SKM-1 treated with dmso at 0.1 percent for 144 hours (cell line): ENCODE measurements around the gene CDK17.

ENCODE experiments used
- DNase-seq: peaks from one replicate; lab custom pipeline; 2025; ENCODE audit not compliant: unreplicated experiment; lab: John Stamatoyannopoulos, UW

Gene CDK17

DNA sequence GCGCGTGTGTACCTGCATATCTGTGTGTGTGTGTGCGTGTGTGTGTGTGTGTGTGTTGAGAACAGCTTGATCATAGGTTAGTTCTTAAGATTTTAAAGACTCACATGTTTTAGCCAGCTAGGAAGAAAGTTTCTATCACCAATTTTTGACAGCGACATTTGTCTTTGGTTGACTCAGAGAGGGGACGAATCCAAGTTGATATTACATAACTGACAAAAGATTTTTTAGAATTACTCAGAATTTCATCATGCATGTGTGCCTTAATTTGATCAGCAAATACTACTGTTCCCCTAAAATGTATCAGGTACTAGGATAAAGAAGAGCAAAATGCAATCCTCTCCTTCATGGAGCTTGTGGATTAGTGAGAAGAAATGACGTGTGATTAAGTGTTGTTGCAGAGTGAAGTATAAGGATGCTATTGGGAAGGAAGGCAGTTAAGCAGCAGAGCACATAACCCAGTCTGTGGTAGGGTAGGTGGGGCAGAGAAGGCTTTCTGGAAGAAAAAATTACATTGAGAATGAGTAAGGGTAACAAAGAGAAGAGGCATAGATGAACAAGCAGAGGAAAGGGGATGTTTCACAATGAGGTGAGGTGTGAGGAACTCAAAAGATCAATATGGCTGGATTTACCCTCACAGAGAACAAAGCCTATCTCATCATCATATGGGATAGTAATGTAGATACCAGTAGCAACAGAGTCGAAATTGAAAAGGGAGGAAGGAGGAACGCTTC, 128.6 kb downstream of the CDK17 start:
- no peak for DNase-seq

DNA sequence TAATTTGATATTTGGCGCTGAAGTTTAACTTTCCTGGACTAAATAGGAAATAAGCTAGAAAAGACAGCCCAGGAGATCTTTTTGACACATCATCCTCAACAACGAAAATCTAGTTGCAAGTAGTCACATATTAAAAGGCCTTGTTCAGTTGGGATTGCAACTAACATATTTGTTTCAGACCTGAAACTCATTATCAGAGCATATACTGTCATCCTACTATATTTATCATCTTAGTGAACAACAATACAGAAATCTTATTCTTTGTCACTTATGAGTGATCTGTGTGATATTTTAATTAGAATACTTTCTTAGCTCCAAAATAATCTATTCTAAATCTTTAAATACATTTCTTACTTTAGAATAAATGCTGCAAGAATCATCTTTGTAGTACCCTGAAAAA, 134.0 kb downstream of the CDK17 start:
- DNase-seq: no peak

DNA sequence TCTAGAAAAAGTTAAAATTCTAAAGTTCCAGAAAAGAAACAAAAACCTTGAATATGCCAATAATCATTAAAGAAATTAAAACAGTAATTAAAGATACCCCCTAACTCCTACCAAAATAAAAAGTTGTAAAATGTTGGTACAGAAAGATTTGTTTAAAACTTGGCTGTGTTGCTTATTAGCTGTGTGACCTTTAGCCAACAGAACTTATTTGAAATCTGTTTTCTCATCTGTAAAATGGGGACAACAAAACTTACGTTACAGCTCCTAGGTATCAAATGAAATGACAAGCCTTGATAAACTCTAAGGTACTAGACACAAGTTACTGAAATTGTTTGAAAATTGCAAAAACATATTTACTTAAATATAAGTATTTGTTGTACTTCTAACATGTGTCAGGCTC, 134.4 kb downstream of the CDK17 start:
- DNase-seq: no peak

DNA sequence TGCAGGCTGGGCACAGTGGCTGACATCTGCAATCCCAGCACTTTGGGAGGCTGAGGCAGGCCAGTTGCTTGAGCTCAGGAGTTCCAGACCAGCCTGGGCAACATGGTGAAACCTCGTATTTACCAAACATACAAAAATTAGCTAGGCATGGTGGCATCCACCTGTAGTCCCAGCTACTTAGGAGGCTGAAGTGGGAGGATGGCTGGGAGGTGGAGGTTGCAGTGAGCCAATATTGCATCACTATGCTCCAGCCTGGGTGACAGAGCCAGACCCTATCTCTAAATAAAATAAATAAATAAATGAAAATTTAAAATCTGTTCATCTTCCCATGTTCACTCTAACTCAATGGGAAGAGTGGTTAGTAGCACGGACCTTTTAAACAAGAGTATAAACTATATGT, 134.8 kb downstream of the CDK17 start:
- no peak for DNase-seq

DNA sequence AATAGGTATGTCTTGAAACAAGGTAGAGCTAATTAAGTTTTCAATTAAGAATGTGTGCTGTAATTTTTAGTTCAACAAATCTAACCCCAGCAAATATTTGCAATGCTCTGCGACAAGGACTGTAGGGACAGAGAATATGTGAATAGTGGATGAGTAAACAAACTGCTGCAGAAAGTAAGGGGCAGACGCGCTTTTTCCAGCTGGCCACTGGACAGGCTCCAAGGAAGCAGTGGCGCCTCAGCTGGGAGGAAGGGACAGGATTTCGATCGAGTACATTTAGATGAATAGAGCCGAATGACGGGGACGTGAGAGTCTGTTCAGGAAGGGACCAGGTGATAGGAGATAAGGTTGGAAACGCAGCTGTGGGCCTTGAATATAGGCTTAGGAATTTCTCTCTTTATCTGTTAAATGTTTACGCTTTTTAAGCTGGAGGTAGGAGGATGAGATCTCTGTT, 136.8 kb downstream of the CDK17 start:
- no peak for DNase-seq

DNA sequence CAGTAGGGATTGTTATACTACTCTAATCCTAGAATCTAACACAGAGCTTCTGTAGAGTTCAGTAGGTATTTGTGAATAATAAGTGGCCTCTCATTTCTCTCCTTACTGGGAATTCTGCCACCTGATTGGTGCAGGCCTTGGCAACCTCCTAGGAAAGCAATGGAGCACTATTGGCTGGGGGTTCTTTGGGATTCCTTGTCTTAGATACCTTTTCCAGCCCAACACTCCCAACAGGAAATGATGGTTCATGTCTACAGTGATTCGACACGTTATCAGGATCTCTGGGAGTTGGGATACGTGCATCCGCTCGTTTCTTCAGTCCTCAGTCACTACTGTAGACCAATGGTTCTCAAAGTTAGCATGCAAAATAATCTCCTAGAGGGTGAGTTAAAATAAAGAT, 138.7 kb downstream of the CDK17 start:
- DNase-seq: no peak

DNA sequence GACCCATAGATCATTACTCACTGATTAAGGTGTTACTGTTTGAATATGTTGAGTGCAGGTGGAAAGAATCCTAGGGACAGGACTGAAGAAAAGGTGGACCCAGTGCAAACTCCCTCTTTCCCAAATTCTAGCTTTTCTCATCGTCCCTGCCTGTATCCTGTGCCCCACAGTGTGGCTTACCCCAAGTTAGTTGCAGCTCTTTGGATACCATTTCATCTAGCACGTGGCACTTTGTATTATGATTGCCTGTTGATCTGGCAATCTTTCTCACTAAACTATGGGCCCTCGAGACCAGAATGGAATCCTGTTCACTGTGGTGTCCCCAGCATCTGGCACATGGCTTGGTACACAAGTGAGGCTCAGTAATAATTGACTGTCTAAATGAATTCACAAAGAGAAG, 139.6 kb downstream of the CDK17 start:
- DNase-seq: no peak

DNA sequence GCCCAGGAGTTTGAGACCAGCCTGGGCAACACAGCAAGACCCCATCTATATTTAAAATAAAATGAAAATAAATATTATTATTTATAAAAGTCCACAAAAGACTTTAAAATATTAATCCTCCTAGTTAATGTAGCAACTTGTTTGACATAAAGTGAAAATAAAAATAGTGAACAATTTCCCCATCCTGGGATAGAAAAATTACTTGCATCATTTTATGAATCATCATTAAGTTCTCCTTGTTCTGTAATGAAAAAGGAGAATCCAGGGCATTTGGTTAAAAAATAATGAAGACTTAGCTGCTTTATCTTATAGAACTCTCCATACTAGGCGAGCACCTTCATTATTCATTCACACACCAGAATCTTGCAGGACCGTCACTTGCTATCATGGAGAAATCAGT, 140.0 kb downstream of the CDK17 start:
- DNase-seq: no peak

DNA sequence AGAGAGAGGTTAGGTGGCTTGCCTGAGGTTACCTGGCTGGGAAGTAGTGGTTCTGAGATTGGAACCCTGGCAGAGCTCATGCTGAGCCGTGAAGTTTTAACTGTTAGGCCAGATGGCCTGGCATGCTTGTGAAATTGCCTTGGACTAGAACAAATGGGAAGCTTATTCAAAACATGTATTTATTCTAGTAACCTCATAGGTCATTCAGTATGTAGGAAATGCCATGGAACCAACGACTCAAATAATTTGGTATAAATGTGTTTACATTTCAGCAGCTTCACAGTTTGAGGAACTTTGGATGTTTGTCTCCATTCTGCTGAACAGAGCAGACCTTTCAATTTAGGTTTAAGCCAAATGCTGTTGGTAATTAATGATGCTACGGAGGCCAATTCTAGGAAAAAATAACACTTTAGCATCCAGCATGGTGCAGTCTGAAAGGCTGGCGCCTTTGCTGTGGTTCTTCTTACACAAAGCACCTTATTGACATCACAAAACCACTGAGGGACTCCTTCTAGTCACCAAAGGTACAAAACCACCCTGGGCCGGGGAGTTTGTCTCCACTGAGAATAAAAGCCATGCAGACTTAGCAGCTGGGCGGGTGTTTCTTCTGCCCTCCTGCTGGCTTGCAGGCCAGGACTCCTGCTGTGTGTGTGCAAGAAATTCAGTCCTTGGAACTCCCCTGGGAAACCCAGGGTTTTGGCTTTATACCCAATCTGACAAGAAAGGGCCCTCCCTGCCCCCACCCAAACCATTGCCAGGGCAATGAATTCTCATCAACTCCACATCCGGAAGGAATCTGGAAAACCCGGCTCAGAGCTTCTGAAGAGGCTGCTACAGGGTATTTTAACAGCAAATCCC, 141.9 kb downstream of the CDK17 start:
- DNase-seq: no peak

DNA sequence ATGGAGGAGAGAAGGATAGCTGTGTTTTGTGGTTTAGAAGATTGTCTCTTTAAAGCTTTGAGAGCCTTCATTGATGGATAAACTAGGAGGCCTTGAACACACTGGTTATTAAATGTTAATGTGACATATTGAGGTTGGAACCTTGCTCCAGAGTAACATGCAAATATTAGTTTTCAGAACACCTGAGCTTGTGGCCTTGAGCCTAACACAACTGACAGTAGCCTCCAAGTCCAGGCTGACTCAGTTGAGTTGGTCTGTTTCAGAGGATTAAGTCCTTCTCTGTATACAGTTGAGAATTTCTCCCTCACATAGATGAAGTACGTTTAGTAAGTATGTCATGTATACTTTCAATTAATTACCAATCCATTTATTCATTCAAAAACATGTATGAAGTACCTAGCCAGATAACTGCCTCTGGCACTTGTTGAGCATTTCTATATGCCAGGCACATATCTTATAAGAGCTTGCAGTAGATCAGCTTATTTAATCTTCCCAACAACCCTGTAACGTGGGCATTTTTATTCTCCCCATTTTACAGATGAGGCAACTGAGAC, 142.6 kb downstream of the CDK17 start:
- no peak for DNase-seq

DNA sequence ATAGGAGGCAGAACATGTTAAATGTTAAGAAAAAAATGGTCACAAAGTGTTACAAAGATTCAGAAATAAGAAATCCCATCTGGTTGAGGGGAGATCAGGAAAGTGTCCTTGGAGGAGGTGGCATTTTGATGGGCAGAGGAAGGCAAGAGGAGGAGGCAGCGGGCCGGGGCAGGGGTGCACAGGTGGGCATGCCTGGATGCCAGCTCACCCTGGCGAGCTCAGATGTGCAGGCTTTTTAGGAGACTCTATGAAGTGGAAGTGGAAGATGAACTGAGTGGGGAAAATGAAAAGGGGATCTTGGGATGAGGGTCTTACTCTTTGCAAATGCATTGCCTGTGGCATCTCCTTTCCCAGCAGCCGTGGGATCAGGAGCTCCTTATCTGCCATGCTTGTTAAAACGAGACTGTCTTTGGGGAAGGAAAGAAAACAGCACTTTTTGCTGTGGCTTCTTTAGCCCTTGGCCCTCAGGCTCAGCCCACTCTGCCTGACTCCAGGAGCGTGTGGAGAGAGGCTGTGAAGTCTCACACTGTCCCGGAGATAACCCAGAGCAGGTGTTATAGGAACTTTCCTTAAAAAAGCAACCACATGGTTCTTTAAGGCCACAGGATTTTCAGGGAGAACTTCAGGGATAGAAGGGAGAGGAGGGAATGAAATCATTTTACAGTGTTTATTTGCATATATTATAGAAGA, 143.4 kb downstream of the CDK17 start:
- no peak for DNase-seq

DNA sequence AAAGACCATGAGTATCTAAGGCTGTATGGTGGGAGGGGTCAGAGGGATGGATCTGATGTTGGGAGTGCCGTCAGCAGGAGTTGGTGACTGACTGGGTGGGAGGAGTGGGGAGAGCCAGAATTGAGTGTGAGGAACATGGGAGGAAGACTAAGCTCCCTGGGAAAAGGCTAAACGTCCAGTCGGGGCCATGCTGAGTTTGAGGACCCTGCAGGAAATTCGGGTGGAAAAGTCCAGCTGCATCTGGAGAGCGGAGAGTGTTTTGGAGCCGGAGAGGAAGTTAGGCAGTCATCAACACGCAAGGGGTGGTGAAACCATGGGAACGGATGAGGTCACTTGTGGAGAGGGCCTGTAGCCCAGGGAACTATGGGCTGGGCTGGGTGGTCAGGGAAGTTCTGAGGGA, 145.2 kb downstream of the CDK17 start:
- no peak for DNase-seq

DNA sequence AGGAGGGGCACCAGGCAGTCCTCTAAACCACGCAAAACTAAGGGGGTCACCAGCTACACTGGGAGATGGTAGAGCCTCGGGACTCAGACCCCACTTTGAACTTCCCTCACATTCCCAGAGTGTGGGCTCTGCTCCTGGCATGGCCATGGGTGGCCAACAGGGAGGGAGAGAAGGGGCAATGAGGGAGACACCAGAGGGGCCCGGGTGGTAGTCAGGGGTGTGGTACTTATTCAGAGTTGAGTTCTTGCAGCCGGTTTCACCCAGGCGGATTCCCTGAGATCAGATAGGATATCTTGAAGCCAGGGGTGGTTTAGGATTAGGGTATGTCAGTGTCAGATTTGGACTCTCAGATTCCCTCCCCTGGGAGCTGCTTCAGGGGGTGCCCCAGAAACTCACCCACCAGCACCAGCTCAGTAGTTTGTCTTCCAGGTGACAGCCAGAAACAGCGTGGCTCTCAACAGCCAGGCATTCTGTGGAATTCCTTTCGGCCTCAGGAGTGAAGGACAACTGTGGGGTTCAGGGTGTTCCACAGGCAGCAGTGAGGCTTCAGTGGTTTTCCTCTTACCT, 150.0 kb downstream of the CDK17 start:
- no peak for DNase-seq

DNA sequence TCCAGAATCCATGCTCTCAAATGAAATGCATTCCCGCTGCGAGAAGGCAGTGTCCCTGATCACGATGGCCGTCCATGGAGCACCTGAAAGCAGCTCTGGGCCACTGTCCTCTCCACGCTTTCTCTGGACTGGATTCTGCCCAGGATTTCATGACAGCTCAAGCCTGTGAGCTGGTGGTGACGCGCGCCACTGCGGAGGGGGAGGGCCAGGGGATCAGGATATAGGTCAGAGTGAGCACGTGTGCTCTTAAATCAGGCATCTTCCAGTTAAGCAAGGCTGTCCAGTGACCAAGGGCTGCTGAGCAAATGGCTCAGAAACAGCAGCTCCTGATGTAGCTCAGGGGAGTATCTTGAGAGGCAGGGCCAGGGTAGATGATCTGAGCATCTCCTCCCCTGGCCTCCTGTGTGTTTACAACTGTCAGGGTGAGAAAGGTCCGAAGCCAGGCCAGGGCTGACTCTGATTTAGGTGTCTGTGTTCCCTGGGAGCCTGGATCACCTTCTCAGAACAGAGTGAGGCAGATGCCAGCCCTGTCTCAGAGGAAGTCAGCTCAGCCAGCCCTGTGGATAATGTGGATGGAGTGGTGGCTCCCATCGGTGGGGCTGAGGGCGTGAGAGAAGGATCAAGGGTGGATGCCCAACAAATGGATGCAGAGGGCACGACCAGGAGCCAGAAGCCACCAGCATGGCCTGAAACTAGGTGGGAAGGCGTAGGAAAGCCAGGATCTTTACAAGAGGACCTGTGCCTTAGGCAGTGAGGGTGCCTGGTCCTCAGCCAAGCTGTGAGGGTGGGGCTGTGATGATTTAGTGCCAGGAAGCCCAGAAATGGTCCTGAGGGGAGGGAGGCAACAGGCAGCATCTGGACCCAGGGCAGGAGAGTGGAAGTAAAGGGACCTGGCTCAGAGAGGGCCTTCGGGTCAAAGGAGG, 150.8 kb downstream of the CDK17 start:
- DNase-seq: no peak

DNA sequence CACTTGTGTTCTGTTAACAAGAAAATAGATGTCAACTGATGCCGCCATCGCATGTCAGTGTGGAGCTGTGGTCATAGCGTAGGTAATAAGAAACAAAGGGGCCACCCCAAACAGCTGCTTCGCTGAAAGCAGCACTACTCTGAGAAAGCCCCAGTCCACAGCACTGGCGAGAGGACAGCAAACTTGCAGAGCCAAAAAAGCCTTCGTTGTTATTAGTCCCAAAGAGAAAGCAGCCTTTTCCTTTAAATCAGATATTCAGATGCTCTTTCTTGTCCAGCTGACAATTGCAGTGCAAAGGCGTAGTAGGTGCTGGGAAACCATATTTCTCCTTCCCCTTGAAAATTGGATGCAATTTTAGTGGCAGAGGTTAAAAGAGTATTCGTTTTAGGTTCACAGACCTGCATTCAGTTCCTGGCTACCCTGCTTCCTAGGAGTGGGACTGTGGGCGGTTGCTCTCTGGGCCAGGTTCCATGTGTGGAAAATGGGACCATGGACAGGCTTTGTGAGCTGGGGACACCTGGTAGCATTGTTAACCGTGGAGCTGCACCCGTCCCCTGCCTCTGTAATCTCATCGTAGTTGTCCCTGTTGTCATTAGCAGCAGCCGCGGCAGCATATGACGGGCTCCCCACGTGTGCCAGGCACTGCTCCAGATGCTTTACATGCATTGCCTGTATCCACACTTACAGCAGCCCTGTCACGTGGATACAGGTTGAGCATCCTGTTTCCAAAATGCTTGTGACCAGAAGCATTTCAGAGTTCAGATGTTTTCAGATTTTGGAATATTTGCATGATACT, 151.9 kb downstream of the CDK17 start:
- DNase-seq: no peak

DNA sequence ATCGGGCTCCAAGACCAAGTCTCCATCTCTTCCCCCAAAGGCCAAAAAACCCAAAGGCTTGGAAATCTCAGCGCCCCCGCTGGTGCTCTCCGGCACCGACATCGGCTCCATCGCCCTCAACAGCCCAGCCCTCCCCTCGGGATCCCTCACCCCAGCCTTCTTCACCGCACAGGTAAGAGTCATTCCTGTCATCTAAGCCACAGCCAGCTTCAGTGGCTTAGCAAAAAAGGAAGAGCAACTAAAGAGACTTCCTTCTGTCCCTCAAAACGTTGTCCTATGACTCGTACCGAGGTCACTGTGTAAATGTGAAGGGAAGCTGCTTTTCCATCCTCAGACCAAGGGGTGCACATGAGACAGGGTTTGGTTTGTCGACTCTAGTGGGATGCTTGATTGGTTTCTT, 152.7 kb downstream of the CDK17 start:
- DNase-seq: no peak

DNA sequence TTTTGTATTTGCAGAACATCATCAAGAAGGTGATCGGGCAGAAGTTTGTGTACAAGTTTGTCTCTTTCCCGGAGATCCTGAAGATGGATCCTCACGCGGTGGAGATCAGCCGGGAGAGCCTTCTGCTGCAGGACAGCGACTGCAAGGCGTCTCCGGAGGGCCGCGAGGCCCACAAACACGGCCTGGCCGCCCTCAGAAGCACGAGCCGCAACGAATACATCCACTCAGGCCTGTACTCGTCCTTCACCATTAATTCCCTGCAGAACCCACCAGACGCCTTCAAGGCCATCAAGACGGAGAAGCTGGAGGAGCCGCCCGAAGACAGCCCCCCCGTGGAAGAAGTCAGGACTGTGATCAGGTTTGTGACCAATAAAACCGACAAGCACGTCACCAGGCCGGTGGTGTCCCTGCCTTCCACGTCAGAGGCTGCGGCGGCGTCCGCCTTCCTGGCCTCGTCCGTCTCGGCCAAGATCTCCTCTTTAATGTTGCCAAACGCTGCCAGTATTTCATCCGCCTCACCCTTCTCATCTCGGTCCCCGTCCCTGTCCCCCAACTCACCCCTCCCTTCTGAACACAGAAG, 153.2 kb downstream of the CDK17 start:
- no peak for DNase-seq

DNA sequence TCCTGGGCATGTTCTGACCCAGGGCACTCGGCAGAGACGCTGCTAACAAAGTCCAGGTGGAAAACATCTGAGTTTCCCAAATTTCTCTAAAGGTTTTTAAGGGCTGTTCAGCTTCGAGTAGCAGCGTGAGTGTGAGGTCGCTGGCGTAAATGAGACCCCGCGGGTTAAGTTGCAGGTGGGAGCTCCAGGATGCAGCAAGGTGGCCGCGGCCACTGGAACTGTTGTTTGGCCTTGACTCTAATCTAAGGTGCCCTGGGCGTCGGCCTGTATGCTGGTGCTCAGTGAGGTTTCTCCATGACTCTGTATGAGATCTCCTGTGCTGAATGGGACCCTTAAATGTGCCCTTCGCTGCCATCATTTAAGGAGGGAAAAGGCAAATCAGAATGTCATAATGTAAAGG, 155.4 kb downstream of the CDK17 start:
- no peak for DNase-seq

DNA sequence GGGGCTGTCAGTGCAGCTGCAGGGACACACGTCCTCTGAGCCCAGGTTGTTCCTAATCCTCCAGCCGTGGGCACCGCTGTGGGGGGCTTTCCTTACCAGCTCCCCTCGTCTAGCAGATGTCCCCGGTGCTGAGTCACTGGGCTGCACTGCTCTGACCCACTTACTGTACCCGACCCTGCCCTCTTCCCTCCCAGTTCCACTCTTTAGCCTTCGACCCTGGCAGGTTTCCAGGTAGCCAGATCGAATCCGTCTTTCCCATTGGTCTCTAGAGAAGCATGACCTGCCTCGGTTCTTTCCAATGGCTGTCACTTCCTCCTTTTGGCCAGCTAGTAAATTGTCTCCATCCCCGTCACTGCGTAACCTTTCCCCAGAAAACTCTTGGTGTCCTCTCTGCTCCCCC, 157.6 kb downstream of the CDK17 start:
- no peak for DNase-seq
